ENCODE results near the gene CAMK2B.

- TF ChIP-seq CTCF (IDR thresholded peaks at IDR 0.05; ENCODE audit: borderline replicate concordance, extremely low read depth, low read length, poor library complexity, severe bottlenecking) (no peak), EZH2 (IDR thresholded peaks at IDR 0.05; ENCODE audit: borderline replicate concordance, low read depth, low read length, severe bottlenecking) (no peak)
These were observed 96.6 kb downstream of the CAMK2B start for GRCh38 chr7:44228571-44229350.
